Jurkat, Clone E6-1 (cell line): Measurements from ENCODE around the gene NGEF.

Source experiments
- DNase-seq: peaks from one replicate; pipeline ENCODE4 v3.0.0-alpha.2; 2011; ENCODE audit warnings: low read depth, low spot score
- H3K4me3 ChIP-seq: 2 replicates; pipeline ENCODE4 v1.5.1; 2011; ENCODE audit warnings: mild to moderate bottlenecking, low read length, control low read depth, moderate library complexity

Gene NGEF

DNA sequence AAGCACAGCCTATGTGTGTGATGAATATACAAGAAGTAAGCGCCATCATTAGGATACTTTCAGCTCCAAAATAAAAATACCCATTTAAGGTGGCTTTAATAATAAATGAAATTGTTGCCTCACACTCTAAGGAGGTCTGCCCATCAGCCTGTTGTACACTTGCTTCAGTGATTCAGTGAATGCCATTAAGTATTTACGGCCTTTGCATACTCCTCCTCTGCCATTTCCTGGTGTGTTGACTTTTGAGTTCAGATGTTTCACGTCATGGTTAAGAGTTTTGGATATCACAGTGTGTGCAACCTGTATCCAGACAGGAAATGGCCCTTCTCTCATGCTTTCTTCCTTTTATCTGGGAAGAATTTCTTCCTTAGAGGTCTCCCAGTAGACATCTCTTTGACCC, 181.6 kb downstream of the NGEF start:
- H3K4me3 ChIP-seq = no peak overlapping the region
- no peak for DNase-seq

DNA sequence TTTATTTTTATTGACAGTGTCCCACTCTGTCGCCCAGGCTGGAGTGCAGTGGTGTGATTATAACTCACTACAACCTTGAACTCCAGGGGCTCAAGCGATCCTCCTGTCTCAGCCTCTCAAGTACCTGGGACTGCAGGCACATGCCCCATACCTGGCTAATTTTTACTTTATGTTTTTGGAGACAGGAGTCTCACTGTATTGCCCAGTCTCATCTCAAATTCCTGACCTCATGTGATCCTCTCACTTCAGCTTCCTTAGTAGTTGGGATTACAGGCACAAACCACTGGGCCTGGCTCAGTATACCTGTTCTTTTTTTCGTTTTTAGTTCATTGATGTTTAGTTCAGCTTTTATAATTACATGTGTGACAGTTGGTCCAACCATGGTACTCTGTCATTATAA, 183.1 kb downstream of the NGEF start:
- DNase-seq = no peak
- H3K4me3 ChIP-seq = no peak overlapping the region
